ENCODE measurements around the gene FDXR. TPM values are rescaled to one million over a fixed set of nuclear protein-coding genes. Genes with fewer than 3 reads are reported as not detected.

The FDXR gene
- polyA plus RNA-seq, 1 donor from 2014 or later: 14.4 TPM

DNA sequence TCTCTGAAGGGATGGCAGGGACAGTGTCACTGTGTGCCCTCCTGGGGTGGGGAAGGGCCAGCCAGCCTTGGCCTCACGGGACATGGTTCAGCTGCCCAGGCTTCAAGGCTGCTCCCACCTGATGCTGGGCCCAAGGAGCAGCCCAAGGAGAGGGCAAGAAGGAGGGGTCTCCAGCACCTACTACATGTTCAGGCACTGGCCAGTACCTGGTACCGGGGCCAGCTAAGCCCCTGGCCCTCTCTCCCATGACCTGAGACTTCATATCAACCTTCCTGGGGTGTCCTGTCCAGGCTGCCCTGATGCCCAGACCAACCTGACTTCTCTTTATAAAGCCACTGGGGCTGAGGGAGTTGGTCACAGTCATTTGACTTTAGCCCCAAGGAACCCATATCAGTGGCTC, 49.0 kb upstream of the FDXR start:
- Histone ChIP-seq H2AFZ (ENCODE audit: low read depth, low read length) (no peak overlapping the region), H3K27ac (ENCODE audit: low read length) (no peak overlapping the region), H3K9ac (ENCODE audit: low read length) (no peak overlapping the region), H3K9me2 (ENCODE audit: insufficient read depth, low read length) (no peaks in the 10 kb centered on the region), H3K79me2 (replicated peaks; ENCODE audit: insufficient read depth, low read length) (no peaks in the 10 kb centered on the region), H3K9me3 (ENCODE audit: low read length) (no peaks in the 10 kb centered on the region), H3K4me3 (ENCODE audit: low read length) (no peak overlapping the region), H3F3A (ENCODE audit: insufficient read depth, low read length, poor library complexity, severe bottlenecking) (no peaks in the 10 kb centered on the region), H3K27me3 (ENCODE audit: insufficient read depth, low read depth, low read length) (peaks cover 45% of the 10 kb centered on the region), H4K20me1 (ENCODE audit: insufficient read depth) (no peaks in the 10 kb centered on the region), H3K36me3 (ENCODE audit: insufficient read depth, low read length) (no peaks in the 10 kb centered on the region), H3K4me2 (ENCODE audit: low read length) (no peak overlapping the region)
- TF ChIP-seq TAF1 (IDR thresholded peaks at IDR 0.05; ENCODE audit: low read depth) (no peak), EZH2 (IDR thresholded peaks at IDR 0.05; ENCODE audit: borderline replicate concordance, insufficient read depth, low read length, poor library complexity, severe bottlenecking) (no peak), EP300 (conservative IDR thresholded peaks at IDR 0.05; ENCODE audit: poor library complexity, severe bottlenecking) (no peak), MXI1 (conservative IDR thresholded peaks at IDR 0.05; ENCODE audit: poor library complexity, severe bottlenecking) (no peak), POLR2AphosphoS5 (IDR thresholded peaks at IDR 0.05) (no peak), SMC3 (conservative IDR thresholded peaks at IDR 0.05; ENCODE audit: poor library complexity) (no peak), RAD21 (conservative IDR thresholded peaks at IDR 0.05) (no peak)
- TF ChIP-seq, protein P1, sequence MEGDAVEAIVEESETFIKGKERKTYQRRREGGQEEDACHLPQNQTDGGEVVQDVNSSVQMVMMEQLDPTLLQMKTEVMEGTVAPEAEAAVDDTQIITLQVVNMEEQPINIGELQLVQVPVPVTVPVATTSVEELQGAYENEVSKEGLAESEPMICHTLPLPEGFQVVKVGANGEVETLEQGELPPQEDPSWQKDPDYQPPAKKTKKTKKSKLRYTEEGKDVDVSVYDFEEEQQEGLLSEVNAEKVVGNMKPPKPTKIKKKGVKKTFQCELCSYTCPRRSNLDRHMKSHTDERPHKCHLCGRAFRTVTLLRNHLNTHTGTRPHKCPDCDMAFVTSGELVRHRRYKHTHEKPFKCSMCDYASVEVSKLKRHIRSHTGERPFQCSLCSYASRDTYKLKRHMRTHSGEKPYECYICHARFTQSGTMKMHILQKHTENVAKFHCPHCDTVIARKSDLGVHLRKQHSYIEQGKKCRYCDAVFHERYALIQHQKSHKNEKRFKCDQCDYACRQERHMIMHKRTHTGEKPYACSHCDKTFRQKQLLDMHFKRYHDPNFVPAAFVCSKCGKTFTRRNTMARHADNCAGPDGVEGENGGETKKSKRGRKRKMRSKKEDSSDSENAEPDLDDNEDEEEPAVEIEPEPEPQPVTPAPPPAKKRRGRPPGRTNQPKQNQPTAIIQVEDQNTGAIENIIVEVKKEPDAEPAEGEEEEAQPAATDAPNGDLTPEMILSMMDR (IDR thresholded peaks at IDR 0.05; ENCODE audit: poor library complexity, severe bottlenecking): no peak
- TF ChIP-seq, protein P2, sequence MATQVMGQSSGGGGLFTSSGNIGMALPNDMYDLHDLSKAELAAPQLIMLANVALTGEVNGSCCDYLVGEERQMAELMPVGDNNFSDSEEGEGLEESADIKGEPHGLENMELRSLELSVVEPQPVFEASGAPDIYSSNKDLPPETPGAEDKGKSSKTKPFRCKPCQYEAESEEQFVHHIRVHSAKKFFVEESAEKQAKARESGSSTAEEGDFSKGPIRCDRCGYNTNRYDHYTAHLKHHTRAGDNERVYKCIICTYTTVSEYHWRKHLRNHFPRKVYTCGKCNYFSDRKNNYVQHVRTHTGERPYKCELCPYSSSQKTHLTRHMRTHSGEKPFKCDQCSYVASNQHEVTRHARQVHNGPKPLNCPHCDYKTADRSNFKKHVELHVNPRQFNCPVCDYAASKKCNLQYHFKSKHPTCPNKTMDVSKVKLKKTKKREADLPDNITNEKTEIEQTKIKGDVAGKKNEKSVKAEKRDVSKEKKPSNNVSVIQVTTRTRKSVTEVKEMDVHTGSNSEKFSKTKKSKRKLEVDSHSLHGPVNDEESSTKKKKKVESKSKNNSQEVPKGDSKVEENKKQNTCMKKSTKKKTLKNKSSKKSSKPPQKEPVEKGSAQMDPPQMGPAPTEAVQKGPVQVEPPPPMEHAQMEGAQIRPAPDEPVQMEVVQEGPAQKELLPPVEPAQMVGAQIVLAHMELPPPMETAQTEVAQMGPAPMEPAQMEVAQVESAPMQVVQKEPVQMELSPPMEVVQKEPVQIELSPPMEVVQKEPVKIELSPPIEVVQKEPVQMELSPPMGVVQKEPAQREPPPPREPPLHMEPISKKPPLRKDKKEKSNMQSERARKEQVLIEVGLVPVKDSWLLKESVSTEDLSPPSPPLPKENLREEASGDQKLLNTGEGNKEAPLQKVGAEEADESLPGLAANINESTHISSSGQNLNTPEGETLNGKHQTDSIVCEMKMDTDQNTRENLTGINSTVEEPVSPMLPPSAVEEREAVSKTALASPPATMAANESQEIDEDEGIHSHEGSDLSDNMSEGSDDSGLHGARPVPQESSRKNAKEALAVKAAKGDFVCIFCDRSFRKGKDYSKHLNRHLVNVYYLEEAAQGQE (IDR thresholded peaks at IDR 0.05; ENCODE audit: borderline replicate concordance): no peak

DNA sequence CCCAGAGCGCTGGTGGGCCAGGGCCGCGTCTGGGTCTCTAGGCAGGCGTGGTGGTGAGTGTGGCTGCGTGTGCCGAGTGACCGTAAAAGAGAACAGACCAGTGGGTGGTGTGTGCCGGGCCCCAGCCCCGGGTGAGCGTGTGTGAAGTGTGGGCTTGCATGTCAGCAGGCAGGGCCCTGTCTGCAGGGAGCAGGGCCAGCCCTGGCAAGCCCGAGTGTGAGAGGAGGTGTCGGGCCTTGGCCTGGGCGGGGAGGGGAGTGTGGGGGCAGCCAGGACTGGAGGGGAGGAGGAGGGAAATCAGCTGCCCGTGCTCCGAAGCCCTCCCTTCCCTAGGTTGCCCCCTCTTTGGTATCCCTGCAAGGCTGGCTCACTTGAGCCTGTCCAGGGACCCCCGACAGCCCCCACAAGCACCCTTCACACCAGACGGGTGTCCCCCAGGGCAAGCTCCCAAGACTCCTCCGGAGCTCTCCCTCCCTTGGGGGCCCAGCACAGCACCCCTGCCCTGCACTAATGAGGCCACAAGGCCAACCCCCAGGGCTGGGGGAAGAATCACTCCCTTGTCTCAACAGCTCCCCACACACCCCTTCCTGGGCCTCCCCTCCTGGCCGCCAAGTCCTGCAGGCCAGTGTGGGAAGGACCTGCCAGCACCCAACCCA, 48.4 kb upstream of the FDXR start:
- Histone ChIP-seq H3K79me2 (replicated peaks; ENCODE audit: insufficient read depth, low read length) (no peaks in the 10 kb centered on the region), H3F3A (ENCODE audit: insufficient read depth, low read length, poor library complexity, severe bottlenecking) (no peaks in the 10 kb centered on the region), H3K27ac (ENCODE audit: low read length) (no peak overlapping the region), H3K36me3 (ENCODE audit: insufficient read depth, low read length) (no peaks in the 10 kb centered on the region), H2AFZ (ENCODE audit: low read depth, low read length) (no peak overlapping the region), H4K20me1 (ENCODE audit: insufficient read depth) (no peaks in the 10 kb centered on the region), H3K4me2 (ENCODE audit: low read length) (no peak overlapping the region), H3K9me3 (ENCODE audit: low read length) (no peaks in the 10 kb centered on the region), H3K9me2 (ENCODE audit: insufficient read depth, low read length) (no peaks in the 10 kb centered on the region), H3K4me3 (ENCODE audit: low read length) (no peak overlapping the region), H3K27me3 (ENCODE audit: insufficient read depth, low read depth, low read length) (peaks cover 40% of the 10 kb centered on the region), H3K9ac (ENCODE audit: low read length) (no peak overlapping the region)
- no peak for TF ChIP-seq RAD21 (conservative IDR thresholded peaks at IDR 0.05)
- TF ChIP-seq MXI1 (conservative IDR thresholded peaks at IDR 0.05; ENCODE audit: poor library complexity, severe bottlenecking): no peak
- TF ChIP-seq EP300 (conservative IDR thresholded peaks at IDR 0.05; ENCODE audit: poor library complexity, severe bottlenecking): no peak
- TF ChIP-seq, protein P1 (IDR thresholded peaks at IDR 0.05; ENCODE audit: poor library complexity, severe bottlenecking): no peak
- TF ChIP-seq SMC3 (conservative IDR thresholded peaks at IDR 0.05; ENCODE audit: poor library complexity): no peak
- TF ChIP-seq, protein P2 (IDR thresholded peaks at IDR 0.05; ENCODE audit: borderline replicate concordance): no peak
- TF ChIP-seq TAF1 (IDR thresholded peaks at IDR 0.05; ENCODE audit: low read depth): no peak
- TF ChIP-seq EZH2 (IDR thresholded peaks at IDR 0.05; ENCODE audit: borderline replicate concordance, insufficient read depth, low read length, poor library complexity, severe bottlenecking): no peak
- no peak for TF ChIP-seq POLR2AphosphoS5 (IDR thresholded peaks at IDR 0.05)

Data from neural cell (in vitro differentiated cells).